Ovary (tissue), 3 donors: ENCODE results near the gene EPS8L2.

Experiments
- CTCF ChIP-seq, 3 donors: fragments of 450-650 bp in 2 of 3; fragments of 200-600 bp in 1 of 3; IDR thresholded peaks; one replicate each; pipeline versions ENCODE4 v1.5.1 to v1.8.0; 2016 to 2022; ENCODE audit warnings: antibody characterized with exemption in 3 of 3, mild to moderate bottlenecking in 1 of 3
- POLR2A ChIP-seq: fragments of 450-650 bp; IDR thresholded peaks from one replicate; pipeline ENCODE4 v1.6.1; 2017; ENCODE audit warnings: antibody characterized with exemption, mild to moderate bottlenecking, moderate library complexity
- donor health status: DM: no; HTN: no; CAD: no.

GRCh38 chr11:774873-775592, 69.0 kb downstream of the EPS8L2 start:
- TF ChIP-seq POLR2A (no peak), CTCF (IDR thresholded peaks at IDR 0.05) (no peak)
